ENCODE measurements around the gene GPR3.
"Not testable (repeated sequence)": the region's sequence is repeated elsewhere in the genome, so short reads cannot be mapped to it uniquely, and the experiment has no call there.

The GPR3 gene

DNA sequence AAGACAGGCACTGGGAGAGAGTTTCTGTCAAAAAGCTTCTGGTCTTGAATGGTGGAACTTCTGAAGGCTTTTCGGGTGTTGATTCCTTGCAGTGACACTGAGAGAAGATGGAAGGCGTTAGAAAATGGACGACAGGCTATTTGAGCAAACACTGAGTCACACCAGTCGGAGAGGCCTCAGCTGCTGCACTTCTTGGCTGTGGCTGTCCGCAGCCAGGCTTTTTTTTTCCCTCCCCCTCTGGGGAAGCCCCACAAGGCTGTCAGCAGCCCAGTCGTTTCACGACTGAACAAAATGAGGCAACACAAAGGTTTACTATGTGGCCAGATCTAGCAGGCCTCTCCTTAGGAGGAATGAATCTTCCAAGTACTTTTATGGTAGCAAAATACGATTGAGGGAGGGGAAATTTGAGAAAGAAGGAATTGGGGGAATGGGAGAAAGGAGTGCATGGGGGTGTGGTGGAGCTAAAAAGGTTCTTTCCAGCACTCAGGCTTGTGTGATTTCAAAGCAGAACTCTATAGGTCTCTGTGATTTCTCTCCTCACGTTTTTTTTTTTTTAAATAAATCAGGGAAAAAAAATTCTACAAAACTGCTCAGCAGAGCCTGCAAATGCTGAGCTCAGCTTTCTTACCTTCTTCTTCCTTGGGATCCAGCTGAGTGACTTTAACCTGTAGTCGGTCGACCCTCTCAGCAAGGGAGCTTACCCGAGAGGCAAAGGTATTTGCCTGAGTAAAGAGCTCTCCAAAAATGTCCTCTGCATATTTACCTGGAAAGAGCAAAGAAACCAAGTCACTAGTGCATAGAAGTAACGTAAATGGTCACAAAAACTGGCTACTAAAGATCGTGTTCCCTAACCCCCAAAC is 26.1 kb downstream of the GPR3 start:
- H4K20me1 ChIP-seq: peaks cover 65% of the 10 kb centered on the region
- H3K9me3 ChIP-seq: no peaks in the 10 kb centered on the region
- no peaks in the 10 kb centered on the region for H3K27me3 ChIP-seq
- peaks cover 94% of the 10 kb centered on the region for H3K4me1 ChIP-seq
- H3K4me3 ChIP-seq: no peak overlapping the region
- peaks cover 65% of the 10 kb centered on the region for H3K36me3 ChIP-seq
- no peak for TF ChIP-seq Cebpa-rat (IDR thresholded peaks at IDR 0.05)
- peak overlapping the region; percentile 56 for H3K9ac ChIP-seq
- peak overlapping the region; percentile 18 for H3K27ac ChIP-seq
- H3K4me2 ChIP-seq: peak overlapping the region; percentile 80

DNA sequence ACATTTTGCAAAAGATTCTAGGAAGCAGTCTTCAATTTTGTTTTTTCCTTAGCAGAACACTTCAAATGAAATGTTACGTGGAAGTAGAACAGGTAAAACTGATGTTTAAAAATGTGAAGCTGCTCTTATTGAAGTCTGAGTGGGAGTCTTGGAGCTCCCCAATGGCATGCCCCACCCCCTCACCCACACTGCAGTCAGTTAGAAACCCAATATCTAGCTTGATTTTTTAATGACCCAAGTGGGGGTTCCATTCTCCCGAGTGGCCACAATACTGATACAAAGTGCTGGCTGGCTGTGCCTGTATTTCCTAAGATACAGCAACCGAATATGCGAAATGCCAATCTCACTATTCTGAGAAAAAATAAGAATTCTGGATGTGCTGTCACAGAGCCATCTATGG is 31.3 kb downstream of the GPR3 start:
- no peaks in the 10 kb centered on the region for H3K9me3 ChIP-seq
- H4K20me1 ChIP-seq: peaks cover 32% of the 10 kb centered on the region
- H3K9ac ChIP-seq: no peak overlapping the region
- H3K27me3 ChIP-seq: no peaks in the 10 kb centered on the region
- peaks cover 99% of the 10 kb centered on the region for H3K4me1 ChIP-seq
- H3K4me3 ChIP-seq: no peak overlapping the region
- no peak overlapping the region for H3K4me2 ChIP-seq
- H3K27ac ChIP-seq: no peak overlapping the region
- TF ChIP-seq Cebpa-rat (IDR thresholded peaks at IDR 0.05): no peak
- H3K36me3 ChIP-seq: peaks cover 55% of the 10 kb centered on the region

DNA sequence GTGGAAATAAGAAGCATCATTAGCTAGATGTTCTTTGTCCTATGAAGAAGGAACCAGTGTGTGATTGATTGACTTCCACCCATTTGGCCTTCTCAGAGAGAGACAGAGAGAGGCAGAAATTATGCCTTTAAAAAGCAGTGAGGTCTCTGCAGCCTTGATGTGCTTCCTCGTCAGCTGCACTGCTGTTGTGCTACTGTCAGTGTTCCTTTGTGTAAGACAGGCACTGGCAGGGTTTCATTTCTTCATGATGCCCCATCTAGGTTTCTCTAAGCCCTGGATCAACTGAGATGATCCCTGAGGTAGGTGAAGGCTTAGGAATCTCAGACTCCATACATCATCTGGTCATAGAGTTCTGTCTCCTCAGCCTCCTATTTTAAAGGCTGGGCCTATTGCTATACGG is 34.9 kb downstream of the GPR3 start:
- Histone ChIP-seq H3K4me2 (peak overlapping the region; percentile 92), H3K4me1 (peaks cover 99% of the 10 kb centered on the region), H3K4me3 (peak overlapping the region; percentile 51), H3K9me3 (no peaks in the 10 kb centered on the region), H3K9ac (peak overlapping the region; percentile 67), H4K20me1 (peaks cover 13% of the 10 kb centered on the region; the same call in 1 of the 2 replicates), H3K27me3 (no peaks in the 10 kb centered on the region), H3K36me3 (peaks cover 42% of the 10 kb centered on the region), H3K27ac (peak overlapping the region; percentile 87)
- no peak for TF ChIP-seq Cebpa-rat (IDR thresholded peaks at IDR 0.05)

DNA sequence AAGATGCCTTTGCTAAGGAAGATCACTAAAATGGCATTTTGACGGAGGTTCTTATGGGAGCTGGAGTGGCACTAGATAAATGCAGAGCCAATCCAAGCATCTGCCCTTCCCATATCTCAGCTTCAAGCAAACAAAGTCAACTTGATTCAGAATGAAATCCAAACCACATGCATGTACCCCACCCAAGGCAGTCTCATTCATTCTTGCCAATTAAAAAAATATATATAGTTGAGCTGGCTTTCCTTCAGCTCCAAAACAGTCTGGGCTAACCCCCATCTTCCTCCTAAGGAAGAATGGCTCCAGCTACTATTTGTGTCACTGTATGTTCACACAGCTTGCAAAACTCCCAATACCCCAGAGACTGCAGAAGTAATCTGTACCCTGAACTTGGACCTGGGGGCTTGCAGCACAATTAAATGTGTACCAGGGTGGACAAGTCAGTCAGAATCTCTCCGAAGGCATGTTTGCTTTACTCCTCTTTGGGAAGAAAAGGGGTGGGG is 35.4 kb downstream of the GPR3 start:
- H4K20me1 ChIP-seq: peaks cover 13% of the 10 kb centered on the region; the same call in 1 of the 2 replicates
- H3K4me2 ChIP-seq: peak overlapping the region; percentile 92
- peaks cover 39% of the 10 kb centered on the region for H3K36me3 ChIP-seq
- no peaks in the 10 kb centered on the region for H3K27me3 ChIP-seq
- peak overlapping the region; percentile 67 for H3K9ac ChIP-seq
- H3K9me3 ChIP-seq: no peaks in the 10 kb centered on the region
- H3K27ac ChIP-seq: peak overlapping the region; percentile 87
- TF ChIP-seq Cebpa-rat (IDR thresholded peaks at IDR 0.05): no peak
- peaks cover 99% of the 10 kb centered on the region for H3K4me1 ChIP-seq
- peak overlapping the region; percentile 51 for H3K4me3 ChIP-seq

DNA sequence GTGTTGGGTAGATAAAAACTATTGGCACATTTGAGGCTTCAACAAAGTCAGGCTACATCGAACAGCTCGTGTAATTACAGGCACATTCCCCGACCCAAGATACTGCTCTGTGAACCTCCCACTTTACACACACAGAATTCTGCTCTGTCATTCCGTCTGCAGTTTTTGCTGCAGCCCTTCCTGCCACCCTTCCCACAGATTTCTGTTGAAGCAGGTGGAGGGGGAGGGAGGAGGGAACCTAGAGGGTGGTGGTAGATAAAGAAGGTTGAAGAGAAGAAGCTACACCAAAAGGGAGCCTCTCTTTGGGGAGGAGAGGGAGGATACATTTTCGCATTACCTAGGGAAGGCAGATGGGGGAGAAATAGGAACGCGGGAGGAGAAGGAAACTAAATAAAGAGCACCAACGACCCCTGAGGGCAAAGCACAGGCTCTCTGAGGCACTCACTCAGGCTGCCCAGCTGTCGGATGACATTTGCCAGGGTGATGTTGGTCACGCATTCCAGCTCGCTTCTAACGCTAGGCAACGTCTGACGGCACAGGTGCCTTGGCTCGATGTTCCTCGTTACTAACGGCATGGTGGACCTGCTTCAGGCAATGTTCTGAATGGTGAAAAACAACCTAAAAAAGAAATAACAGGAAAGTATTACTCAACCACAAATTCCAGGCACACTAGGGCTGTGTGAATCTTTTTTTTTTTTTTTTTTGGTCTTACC is 36.0 kb downstream of the GPR3 start:
- Histone ChIP-seq H3K27me3 (no peaks in the 10 kb centered on the region), H3K4me2 (peak overlapping the region; percentile 92), H3K36me3 (peaks cover 39% of the 10 kb centered on the region), H3K4me3 (peak overlapping the region; percentile 51), H3K9ac (peak overlapping the region; percentile 67), H3K9me3 (no peaks in the 10 kb centered on the region), H3K27ac (peak overlapping the region; percentile 87), H4K20me1 (peaks cover 13% of the 10 kb centered on the region; the same call in 1 of the 2 replicates), H3K4me1 (peaks cover 100% of the 10 kb centered on the region)
- no peak for TF ChIP-seq Cebpa-rat (IDR thresholded peaks at IDR 0.05)

DNA sequence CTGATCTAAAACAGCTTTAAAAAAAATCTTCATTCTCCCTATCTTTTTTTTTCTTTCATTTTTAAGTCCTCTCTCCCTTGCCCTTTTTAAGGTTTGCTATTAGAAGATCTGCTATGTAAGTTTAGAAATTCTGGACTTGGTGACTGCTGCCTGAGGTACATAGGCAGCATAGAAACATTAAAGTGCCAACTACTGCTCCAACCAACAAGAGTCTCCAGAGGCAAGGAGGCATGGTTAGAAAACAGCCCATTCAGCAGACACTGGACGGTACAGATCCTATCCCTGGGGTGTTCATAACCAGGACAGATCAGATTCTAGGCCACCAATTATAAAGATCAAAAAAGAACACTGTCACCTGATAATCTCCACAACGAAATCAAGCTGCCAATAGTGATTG is 36.6 kb downstream of the GPR3 start:
- Histone ChIP-seq H3K4me2 (peak overlapping the region; percentile 92), H3K9ac (peak overlapping the region; percentile 67)

DNA sequence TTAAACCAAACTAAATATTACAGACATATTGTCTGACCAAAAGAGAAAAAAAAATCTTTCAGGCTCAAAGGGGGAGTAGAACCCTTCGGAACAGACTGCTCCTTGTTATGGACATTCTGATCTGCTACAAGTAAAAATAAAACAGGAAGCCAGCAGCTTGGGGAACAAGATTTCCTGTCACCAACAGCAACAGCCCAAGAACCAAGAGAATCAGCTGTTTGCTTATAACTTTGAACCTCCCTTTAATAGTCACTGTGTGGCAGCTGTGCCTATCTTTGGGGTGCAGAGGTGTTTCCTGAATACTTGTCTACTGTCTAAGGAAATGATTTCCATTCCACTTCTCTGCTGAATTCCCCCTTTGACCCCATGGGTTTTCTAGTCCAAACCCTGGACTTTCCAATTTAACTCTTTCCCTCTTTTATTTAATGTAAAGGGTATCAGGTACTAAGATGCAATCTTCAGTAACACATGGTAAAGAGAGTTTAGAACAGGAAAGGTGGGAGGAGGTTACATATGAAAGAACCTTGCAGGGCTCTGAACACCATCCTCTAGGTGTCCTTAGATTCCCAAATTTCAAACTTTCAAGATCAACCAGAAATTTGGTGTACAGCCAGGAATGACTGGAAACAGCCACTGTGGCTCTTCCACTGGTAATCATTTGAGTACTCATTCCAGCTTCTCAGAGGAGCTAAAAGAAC is 38.6 kb downstream of the GPR3 start:
- Histone ChIP-seq H3K4me2 (peak overlapping the region; percentile 92), H3K27me3 (no peaks in the 10 kb centered on the region), H3K4me1 (peaks cover 100% of the 10 kb centered on the region), H3K9ac (peak overlapping the region; percentile 67), H4K20me1 (peaks cover 12% of the 10 kb centered on the region), H3K36me3 (peaks cover 15% of the 10 kb centered on the region), H3K9me3 (no peaks in the 10 kb centered on the region), H3K4me3 (peak overlapping the region; percentile 51), H3K27ac (peak overlapping the region; percentile 87)
- TF ChIP-seq Cebpa-rat (IDR thresholded peaks at IDR 0.05): no peak

More for the DNA sequence above, 36.6 kb downstream of the GPR3 start:
- Histone ChIP-seq H3K27me3 (no peaks in the 10 kb centered on the region), H3K36me3 (peaks cover 35% of the 10 kb centered on the region), H3K4me1 (peaks cover 100% of the 10 kb centered on the region), H4K20me1 (peaks cover 10% of the 10 kb centered on the region; the same call in 1 of the 2 replicates), H3K4me3 (peak overlapping the region; percentile 51), H3K27ac (peak overlapping the region; percentile 87), H3K9me3 (no peaks in the 10 kb centered on the region)
- no peak for TF ChIP-seq Cebpa-rat (IDR thresholded peaks at IDR 0.05)

DNA sequence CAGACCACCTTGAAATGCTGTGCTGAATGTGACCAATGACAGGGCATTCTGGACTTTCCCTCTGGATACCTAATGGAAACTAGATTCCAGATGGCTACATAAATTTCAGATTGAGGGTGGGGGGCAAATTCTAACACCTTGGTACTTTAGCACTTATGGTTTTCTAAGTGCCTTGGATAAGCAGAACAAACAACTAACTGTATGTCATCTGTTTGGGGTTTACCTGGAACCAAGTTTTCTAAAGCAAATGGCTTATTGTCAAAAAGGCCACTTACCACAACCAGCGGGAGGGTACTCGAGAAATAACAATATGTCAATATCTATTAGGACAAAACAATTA is 39.1 kb downstream of the GPR3 start:
- Histone ChIP-seq H3K36me3 (peaks cover 10% of the 10 kb centered on the region), H3K4me3 (peak overlapping the region; percentile 51), H3K4me1 (peaks cover 100% of the 10 kb centered on the region), H3K4me2 (peak overlapping the region; percentile 92), H3K27ac (peak overlapping the region; percentile 87), H4K20me1 (peaks cover 18% of the 10 kb centered on the region), H3K9me3 (no peaks in the 10 kb centered on the region), H3K27me3 (no peaks in the 10 kb centered on the region), H3K9ac (peak overlapping the region; percentile 67)
- no peak for TF ChIP-seq Cebpa-rat (IDR thresholded peaks at IDR 0.05)

DNA sequence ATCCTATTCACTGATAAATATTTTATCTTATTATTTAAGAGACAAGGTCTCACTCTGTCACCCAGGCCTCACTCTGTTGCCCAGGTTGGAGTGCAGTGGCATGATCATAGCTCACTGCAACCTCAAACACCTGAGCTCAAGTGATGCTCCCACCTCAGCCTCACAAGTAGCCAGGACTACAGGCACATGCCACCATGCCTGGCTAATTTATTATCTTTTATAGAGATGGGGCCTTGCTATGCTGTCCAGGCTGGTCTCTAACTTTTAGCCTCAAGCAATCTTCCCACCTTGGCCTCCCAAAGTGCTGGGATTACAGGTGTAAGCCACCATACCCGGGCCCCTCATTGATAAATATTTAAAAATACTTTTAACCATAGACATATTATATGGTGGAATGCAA is 40.3 kb downstream of the GPR3 start:
- Histone ChIP-seq H4K20me1 (peaks cover 28% of the 10 kb centered on the region), H3K4me2 (peak overlapping the region; percentile 92), H3K4me1 (peaks cover 100% of the 10 kb centered on the region), H3K27ac (peak overlapping the region; percentile 75)
- not testable (repeated sequence) for H3K9me3 ChIP-seq, H3K9ac ChIP-seq, H3K27me3 ChIP-seq, H3K4me3 ChIP-seq, H3K36me3 ChIP-seq

All from BLaER1 (cell line).